HepG2 (cell line): ENCODE measurements around the gene UPB1. TPM values are rescaled to one million over a fixed set of nuclear protein-coding genes. Genes with fewer than 3 reads are reported as not detected.

Source experiments
- CREM ChIP-seq, 2 experiments: sonication (generic) in 1 of 2; formaldehyde crosslinking in 1 of 2; IDR thresholded peaks; 2 replicates each; pipeline versions ENCODE4 v1.4.0 to v1.6.1; 2016 to 2020; ENCODE audit warnings: antibody characterized with exemption in 1 of 2, mild to moderate bottlenecking in 1 of 2, missing genetic modification reagents in 1 of 2
- GABPA ChIP-seq, 2 experiments: IDR thresholded peaks; 2 replicates each; pipeline ENCODE4 v1.6.1; 2011 to 2016; ENCODE audit warnings: low read depth in 2 of 2, low read length in 1 of 2, missing biosample characterization in 1 of 2, missing genetic modification characterization in 1 of 2
- GATAD2A ChIP-seq: IDR thresholded peaks from 2 replicates; pipeline ENCODE4 v1.6.1; 2016
- HHEX ChIP-seq: IDR thresholded peaks from 2 replicates; pipeline ENCODE4 v1.6.1; 2016; ENCODE audit warnings: control low read depth
- HNF4A ChIP-seq: sonication (generic); formaldehyde crosslinking; IDR thresholded peaks from 2 replicates; pipeline ENCODE4 v1.4.0; 2020; ENCODE audit warnings: missing genetic modification reagents
- HNRNPL ChIP-seq: fragments of 200-400 bp; formaldehyde crosslinking; IDR thresholded peaks from 2 replicates; pipeline ENCODE4 v1.6.1; 2017; ENCODE audit warnings: mild to moderate bottlenecking, low read depth, low read length
- HOXD1 ChIP-seq: sonication (generic); formaldehyde crosslinking; IDR thresholded peaks from 2 replicates; pipeline ENCODE4 v1.5.0; 2020; ENCODE audit warnings: missing genetic modification reagents
- KLF6 ChIP-seq: IDR thresholded peaks from 2 replicates; pipeline ENCODE4 v1.8.0; 2016; ENCODE audit warnings: missing biosample characterization, missing genetic modification reagents
- NFKB2 ChIP-seq: sonication (generic); formaldehyde crosslinking; IDR thresholded peaks from 2 replicates; pipeline ENCODE4 v1.4.0; 2020; ENCODE audit warnings: missing genetic modification reagents, borderline replicate concordance
- SETDB1 ChIP-seq: sonication (generic); formaldehyde crosslinking; IDR thresholded peaks from 2 replicates; pipeline ENCODE4 v1.5.1; 2020; ENCODE audit warnings: missing genetic modification reagents, mild to moderate bottlenecking, borderline replicate concordance
- SSRP1 ChIP-seq: IDR thresholded peaks from 2 replicates; pipeline ENCODE4 v1.6.1; 2016; ENCODE audit warnings: control low read depth
- TFDP2 ChIP-seq: sonication (generic); formaldehyde crosslinking; IDR thresholded peaks from 2 replicates; pipeline ENCODE4 v1.4.0; 2020; ENCODE audit warnings: missing genetic modification reagents
- TOPORS ChIP-seq: sonication (generic); formaldehyde crosslinking; IDR thresholded peaks from 2 replicates; pipeline ENCODE4 v1.8.0; 2023; ENCODE audit warnings: mild to moderate bottlenecking, missing genetic modification reagents
- ZBTB33 ChIP-seq: sonication (generic); formaldehyde crosslinking; IDR thresholded peaks from 2 replicates; pipeline ENCODE4 v1.4.0; 2020; ENCODE audit warnings: missing genetic modification reagents
- ZIK1 ChIP-seq: sonication (generic); formaldehyde crosslinking; IDR thresholded peaks from 2 replicates; pipeline ENCODE4 v1.5.0; 2020; ENCODE audit warnings: mild to moderate bottlenecking, low read depth, missing genetic modification reagents, borderline replicate concordance
- ZNF180 ChIP-seq: sonication (generic); formaldehyde crosslinking; IDR thresholded peaks from 2 replicates; pipeline ENCODE4 v1.4.0; 2020; ENCODE audit warnings: low read depth, missing genetic modification reagents, borderline replicate concordance
- ZNF276 ChIP-seq: sonication (generic); formaldehyde crosslinking; IDR thresholded peaks from 2 replicates; pipeline ENCODE4 v1.4.0; 2020; ENCODE audit warnings: mild to moderate bottlenecking, low read depth, missing genetic modification reagents
- ZNF383 ChIP-seq: sonication (generic); formaldehyde crosslinking; IDR thresholded peaks from 2 replicates; pipeline ENCODE4 v1.4.0; 2020; ENCODE audit warnings: missing genetic modification reagents, mild to moderate bottlenecking, borderline replicate concordance
- ZNF552 ChIP-seq: sonication (generic); formaldehyde crosslinking; IDR thresholded peaks from 2 replicates; pipeline ENCODE4 v1.9.0; 2022; ENCODE audit warnings: missing genetic modification reagents, mild to moderate bottlenecking, borderline replicate concordance
- ZNF687 ChIP-seq: sonication (generic); formaldehyde crosslinking; IDR thresholded peaks from 2 replicates; pipeline ENCODE4 v1.5.1; 2020; ENCODE audit warnings: mild to moderate bottlenecking, missing genetic modification reagents, moderate library complexity
- polyA plus RNA-seq, 8 experiments: library from polyadenylated mRNA; depleted of rRNA in 3 of 8; stranded (reverse) in 7 of 8; unstranded in 1 of 8; fragments of >200 nt; fragmentation: Illumina TruSeq in 4 of 8; extraction: Trizol in 4 of 8; gene quantifications; 2 replicates each; pipeline versions ENCODE4 v1.2.1 to v1.2.3, GENCODE V29; 2011 to 2016; ENCODE audit warnings: low read depth in 4 of 8, missing spikeins in 1 of 8, mixed read lengths in 1 of 8; ENCODE audit not compliant: insufficient read depth in 1 of 8
- total RNA-seq, 5 experiments: library from RNA; depleted of rRNA; stranded (reverse); fragments of >200 nt; fragmentation: Illumina TruSeq; extraction: Trizol; gene quantifications; 2 replicates each; pipeline ENCODE4 v1.2.3, GENCODE V29; 2016; ENCODE audit warnings: low read depth in 1 of 5

The UPB1 gene
- total and polyA plus RNA-seq, 2 of the 13 experiments (the other 11 are each of a cell fraction or from before 2014, with no cell fraction given): 0.38 to 1.2 TPM

GRCh38 chr22:24506802-24507438 is 11.8 kb downstream of the UPB1 start (continued):
- TF ChIP-seq ZBTB33 (peak; percentile 86; the same call in 1 of the 2 replicates), ZIK1 (CRISPR knock-in tag) (0 out of 2 replicates have a peak, but pooled peaks have one; percentile 13), CREM (IDR thresholded peaks at IDR 0.05) (peak; percentile 22; the same call in 1 of the 2 replicates), CREM (CRISPR knock-in tag; IDR thresholded peaks at IDR 0.05) (no peak), ZNF687 (peak; percentile 72), HNF4A (CRISPR knock-in tag) (no peak), NFKB2 (CRISPR knock-in tag) (peak; percentile 49; the same call in 1 of the 2 replicates), HNRNPL (0 out of 2 replicates have a peak, but pooled peaks have one; percentile 17), ZNF276 (CRISPR knock-in tag) (peak; percentile 51; the same call in 1 of the 2 replicates), ZNF383 (CRISPR knock-in tag) (no peak), ZNF552 (CRISPR knock-in tag) (0 out of 2 replicates have a peak, but pooled peaks have one; percentile 9), HHEX (CRISPR knock-in tag) (peak; percentile 65; the same call in 1 of the 2 replicates), HOXD1 (CRISPR knock-in tag) (0 out of 2 replicates have a peak, but pooled peaks have one; percentile 21), TOPORS (CRISPR knock-in tag) (no peak; the same call in 1 of the 2 replicates), SETDB1 (CRISPR knock-in tag) (no peak), GABPA (IDR thresholded peaks at IDR 0.05; ENCODE audit: low read depth, low read length) (no peak), GABPA (CRISPR knock-in tag; IDR thresholded peaks at IDR 0.05; ENCODE audit: low read depth) (no peak; the same call in 1 of the 2 replicates), ZNF180 (CRISPR knock-in tag) (no peak), TFDP2 (0 out of 2 replicates have a peak, but pooled peaks have one; percentile 19), KLF6 (CRISPR knock-in tag) (0 out of 2 replicates have a peak, but pooled peaks have one; percentile 33), GATAD2A (CRISPR knock-in tag) (peak; percentile 93), SSRP1 (peak; percentile 85; the same call in 1 of the 2 replicates)
